Activated CD4-positive, alpha-beta T cell treated with anti-CD3 and anti-CD28 coated beads, Interleukin-2, amount 50 U/mL, for 48 hours (primary cell): ENCODE measurements around the gene LMNTD1.
"Not testable (repeated sequence)": the region's sequence is repeated elsewhere in the genome, so short reads cannot be mapped to it uniquely, and the experiment has no call there.

Experiments
- DNase-seq, 2 experiments: peaks; one replicate each; pipeline ENCODE4 v3.0.0-alpha.2; 2020

LMNTD1 gene

DNA sequence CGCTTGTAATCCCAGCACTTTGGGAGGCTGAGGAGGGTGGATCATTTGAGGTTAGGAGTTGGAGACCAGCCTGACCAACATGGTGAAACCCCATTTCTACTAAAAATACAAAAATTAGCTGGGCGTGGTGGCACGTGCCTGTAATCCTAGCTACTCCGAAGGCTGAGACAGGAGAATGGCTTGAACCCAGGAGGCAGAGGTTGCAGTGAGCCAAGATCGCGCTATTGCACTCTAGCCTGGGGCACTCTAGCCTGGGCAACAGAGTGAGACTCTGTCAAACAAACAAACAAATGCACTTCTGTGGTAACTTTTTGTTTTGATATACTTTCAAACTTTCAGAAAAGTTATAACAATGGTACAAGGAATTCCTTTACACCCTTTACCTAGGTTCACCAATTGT, 126.3 kb downstream of the LMNTD1 start:
- not testable (repeated sequence) for DNase-seq
